A549 (cell line): Measurements from ENCODE around the gene FOXP3. TPM values are rescaled to one million over a fixed set of nuclear protein-coding genes. Genes with fewer than 3 reads are reported as not detected.

Experiments
- ATAC-seq, 2 experiments: fragments of 200-7000 bp in 1 of 2; fragments of >200 bp in 1 of 2; cut with Nextera tagmentation in 1 of 2; cut with Tn5 transposase in 1 of 2; 3 replicates each; pipeline versions ENCODE4 v1.8.0 to v1.9.1; 2018 to 2020; ENCODE audit warnings: mild to moderate bottlenecking in 1 of 2, moderate library complexity in 1 of 2
- CTCF ChIA-PET: fragments of 300-600 bp; sonication (Branson Sonifier 250); formaldehyde crosslinking; extraction: SDS; loops from one replicate; lab custom pipeline; 2021; ENCODE audit warnings: antibody characterized with exemption, inconsistent platforms; lab: Yijun Ruan, JAX
- POLR2A ChIA-PET: fragments of 350-600 bp; formaldehyde crosslinking; extraction: SDS; loops from one replicate; lab custom pipeline; 2021; ENCODE audit warnings: antibody characterized with exemption, inconsistent platforms; lab: Yijun Ruan, JAX
- DNase-seq, 2 experiments: peaks; one replicate each; pipeline versions ENCODE4 v3.0.0 to v3.0.0-alpha.2; 2011 to 2016; ENCODE audit warnings: low read depth in 1 of 2, low spot score in 1 of 2
- FAIRE-seq: peaks from 2 replicates; lab custom pipeline; 2011; peaks lifted over from hg19 to GRCh38; lab: Jason Lieb, UNC
- H3K27ac ChIP-seq, 2 experiments: fragments of >200 bp; sonication (Bioruptor Twin); formaldehyde crosslinking; 3 replicates each; pipeline ENCODE4 v1.5.1; 2016 to 2017
- H3K4me1 ChIP-seq: fragments of >200 bp; sonication (Bioruptor Twin); formaldehyde crosslinking; 3 replicates; pipeline ENCODE4 v1.6.1; 2016
- H3K4me2 ChIP-seq: fragments of >200 bp; sonication (Bioruptor Twin); formaldehyde crosslinking; 3 replicates; pipeline ENCODE4 v1.6.1; 2016
- H3K4me3 ChIP-seq: fragments of >200 bp; sonication (Bioruptor Twin); formaldehyde crosslinking; 3 replicates; pipeline ENCODE4 v1.5.1; 2016
- H3K9me3 ChIP-seq: fragments of >200 bp; sonication (Bioruptor Twin); formaldehyde crosslinking; 3 replicates; pipeline ENCODE4 v1.6.1; 2016
- CBX2 ChIP-seq: fragments of 200-600 bp; sonication (generic); IDR thresholded peaks from 2 replicates; pipeline ENCODE4 v1.6.1; 2016; ENCODE audit warnings: low read depth, mild to moderate bottlenecking, borderline replicate concordance
- CBX8 ChIP-seq: fragments of 200-600 bp; sonication (generic); IDR thresholded peaks from 2 replicates; pipeline ENCODE4 v1.6.1; 2016
- CTCF ChIP-seq: fragments of >200 bp; sonication (Bioruptor Twin); formaldehyde crosslinking; IDR thresholded peaks from 3 replicates; pipeline ENCODE4 v1.5.1; 2016
- EP300 ChIP-seq, 2 experiments: fragments of >200 bp; sonication (Bioruptor Twin); formaldehyde crosslinking; IDR thresholded peaks; 2 replicates in 1 of 2; 3 replicates in 1 of 2; pipeline ENCODE4 v1.6.1; 2016 to 2017
- FOSB ChIP-seq: fragments of 250-450 bp; sonication (Bioruptor Pico); IDR thresholded peaks from 2 replicates; pipeline ENCODE4 v1.5.0; 2020; ENCODE audit warnings: mild to moderate bottlenecking, moderate library complexity
- HEYL ChIP-seq: fragments of 250-450 bp; sonication (Bioruptor Pico); IDR thresholded peaks from 2 replicates; pipeline ENCODE4 v1.8.0; 2021; ENCODE audit warnings: mild to moderate bottlenecking, moderate library complexity
- HOXB13 ChIP-seq: fragments of 250-450 bp; sonication (Bioruptor Pico); IDR thresholded peaks from 2 replicates; pipeline ENCODE4 v1.5.0; 2020; ENCODE audit warnings: low read depth, mild to moderate bottlenecking, moderate library complexity
- JUN ChIP-seq, 2 experiments: fragments of >200 bp; sonication (Bioruptor Twin); formaldehyde crosslinking; IDR thresholded peaks; 2 replicates in 1 of 2; 3 replicates in 1 of 2; pipeline ENCODE4 v1.6.1; 2016 to 2017
- JUNB ChIP-seq: fragments of >200 bp; sonication (Bioruptor Twin); formaldehyde crosslinking; IDR thresholded peaks from 2 replicates; pipeline ENCODE4 v1.6.1; 2016
- KDM1A ChIP-seq: fragments of 200-600 bp; sonication (generic); IDR thresholded peaks from 2 replicates; pipeline ENCODE4 v1.6.1; 2016; ENCODE audit warnings: low read depth, mild to moderate bottlenecking
- PHF8 ChIP-seq: fragments of 200-600 bp; sonication (generic); IDR thresholded peaks from 2 replicates; pipeline ENCODE4 v1.6.1; 2016; ENCODE audit warnings: low read depth, mild to moderate bottlenecking, antibody characterized with exemption, moderate library complexity, borderline replicate concordance
- POLR2A ChIP-seq: IDR thresholded peaks from 2 replicates; pipeline ENCODE4 v1.6.1; 2012; ENCODE audit warnings: mild to moderate bottlenecking, low read length
- RAD21 ChIP-seq, 2 experiments: fragments of >200 bp in 1 of 2; sonication (Bioruptor Twin) in 1 of 2; formaldehyde crosslinking in 1 of 2; IDR thresholded peaks in 1 of 2; conservative IDR thresholded peaks in 1 of 2; 2 replicates in 1 of 2; 3 replicates in 1 of 2; pipeline ENCODE4 v1.6.1; 2012 to 2018; ENCODE audit warnings: inconsistent platforms in 1 of 2
- RCOR1 ChIP-seq: fragments of 150-350 bp; IDR thresholded peaks from 2 replicates; pipeline ENCODE4 v1.6.1; 2014; ENCODE audit warnings: antibody characterized with exemption, low read length, low read depth
- RFX5 ChIP-seq: fragments of 450-650 bp; IDR thresholded peaks from 2 replicates; pipeline ENCODE4 v1.7.1; 2014; ENCODE audit warnings: antibody characterized with exemption, mild to moderate bottlenecking, moderate library complexity
- TFCP2L1 ChIP-seq: fragments of 250-450 bp; sonication (Bioruptor Pico); IDR thresholded peaks from 2 replicates; pipeline ENCODE4 v1.5.0; 2021; ENCODE audit warnings: mild to moderate bottlenecking
- TP53 ChIP-seq: fragments of 250-450 bp; sonication (Bioruptor Pico); IDR thresholded peaks from 2 replicates; pipeline ENCODE4 v1.5.0; 2021; ENCODE audit warnings: mild to moderate bottlenecking, moderate library complexity
- ZC3H11A ChIP-seq: fragments of 450-650 bp; IDR thresholded peaks from 2 replicates; pipeline ENCODE4 v1.6.1; 2014; ENCODE audit warnings: antibody characterized with exemption, mild to moderate bottlenecking
- WGBS: methylation state at CpG from one replicate; pipeline ENCODE4 v1.1.6; 2017; ENCODE audit errors: missing lambda C conversion rate; 5-methylcytosine and 5-hydroxymethylcytosine counted together
- polyA plus RNA-seq, 4 experiments: library from polyadenylated mRNA; depleted of rRNA in 3 of 4; stranded (reverse); fragments of >200 nt; fragmentation: RNase III in 1 of 4; extraction: RNeasy Plus Mini Kit Qiagen cat#74134 plus additional on column Dnase treatment in 1 of 4; gene quantifications; 2 replicates in 3 of 4; 3 replicates in 1 of 4; pipeline ENCODE4 v1.2.3, GENCODE V29; 2011 to 2017
- TF ChIP-seq, protein P1 (sequence below): fragments of 200-600 bp; sonication (generic); IDR thresholded peaks from 2 replicates; pipeline ENCODE4 v1.6.1; 2016; ENCODE audit warnings: antibody characterized with exemption, mild to moderate bottlenecking, moderate library complexity
- TF ChIP-seq, protein P2 (sequence below): fragments of 250-450 bp; sonication (Bioruptor Pico); IDR thresholded peaks from 2 replicates; pipeline ENCODE4 v1.5.0; 2021; ENCODE audit warnings: mild to moderate bottlenecking, moderate library complexity, borderline replicate concordance

FOXP3 gene
- polyA plus RNA-seq, 2 of the 4 experiments (the other 2 are of a cell fraction) = 0.04 to 0.13 TPM

- CTCF ChIA-PET = interaction anchor here (0.6 kb wide), 1 partner anchor 102 kb away, joined by 3 read pairs; no protein-coding TSS in a partner anchor
- Histone ChIP-seq H3K9me3 (no peaks in the 10 kb centered on the region), H3K4me3 (no peak overlapping the region), H3K27ac (no peak overlapping the region), H3K4me2 (no peak overlapping the region), H3K4me1 (no peaks in the 10 kb centered on the region)
- POLR2A ChIA-PET = no interaction called here
- DNase-seq (no peak), FAIRE-seq (no peak), ATAC-seq (no peak)
- 80% methylated on average over 1 of the region's 4 CpGs for WGBS
- TF ChIP-seq TFCP2L1 (CRISPR knock-in tag) (no peak), POLR2A (no peak), RCOR1 (no peak), CTCF (no peak), TP53 (no peak)
- TF ChIP-seq, protein P1, sequence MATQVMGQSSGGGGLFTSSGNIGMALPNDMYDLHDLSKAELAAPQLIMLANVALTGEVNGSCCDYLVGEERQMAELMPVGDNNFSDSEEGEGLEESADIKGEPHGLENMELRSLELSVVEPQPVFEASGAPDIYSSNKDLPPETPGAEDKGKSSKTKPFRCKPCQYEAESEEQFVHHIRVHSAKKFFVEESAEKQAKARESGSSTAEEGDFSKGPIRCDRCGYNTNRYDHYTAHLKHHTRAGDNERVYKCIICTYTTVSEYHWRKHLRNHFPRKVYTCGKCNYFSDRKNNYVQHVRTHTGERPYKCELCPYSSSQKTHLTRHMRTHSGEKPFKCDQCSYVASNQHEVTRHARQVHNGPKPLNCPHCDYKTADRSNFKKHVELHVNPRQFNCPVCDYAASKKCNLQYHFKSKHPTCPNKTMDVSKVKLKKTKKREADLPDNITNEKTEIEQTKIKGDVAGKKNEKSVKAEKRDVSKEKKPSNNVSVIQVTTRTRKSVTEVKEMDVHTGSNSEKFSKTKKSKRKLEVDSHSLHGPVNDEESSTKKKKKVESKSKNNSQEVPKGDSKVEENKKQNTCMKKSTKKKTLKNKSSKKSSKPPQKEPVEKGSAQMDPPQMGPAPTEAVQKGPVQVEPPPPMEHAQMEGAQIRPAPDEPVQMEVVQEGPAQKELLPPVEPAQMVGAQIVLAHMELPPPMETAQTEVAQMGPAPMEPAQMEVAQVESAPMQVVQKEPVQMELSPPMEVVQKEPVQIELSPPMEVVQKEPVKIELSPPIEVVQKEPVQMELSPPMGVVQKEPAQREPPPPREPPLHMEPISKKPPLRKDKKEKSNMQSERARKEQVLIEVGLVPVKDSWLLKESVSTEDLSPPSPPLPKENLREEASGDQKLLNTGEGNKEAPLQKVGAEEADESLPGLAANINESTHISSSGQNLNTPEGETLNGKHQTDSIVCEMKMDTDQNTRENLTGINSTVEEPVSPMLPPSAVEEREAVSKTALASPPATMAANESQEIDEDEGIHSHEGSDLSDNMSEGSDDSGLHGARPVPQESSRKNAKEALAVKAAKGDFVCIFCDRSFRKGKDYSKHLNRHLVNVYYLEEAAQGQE = no peak
These were observed 22.1 kb upstream of the FOXP3 start for GRCh38 chrX:49286581-49286980.

DNA sequence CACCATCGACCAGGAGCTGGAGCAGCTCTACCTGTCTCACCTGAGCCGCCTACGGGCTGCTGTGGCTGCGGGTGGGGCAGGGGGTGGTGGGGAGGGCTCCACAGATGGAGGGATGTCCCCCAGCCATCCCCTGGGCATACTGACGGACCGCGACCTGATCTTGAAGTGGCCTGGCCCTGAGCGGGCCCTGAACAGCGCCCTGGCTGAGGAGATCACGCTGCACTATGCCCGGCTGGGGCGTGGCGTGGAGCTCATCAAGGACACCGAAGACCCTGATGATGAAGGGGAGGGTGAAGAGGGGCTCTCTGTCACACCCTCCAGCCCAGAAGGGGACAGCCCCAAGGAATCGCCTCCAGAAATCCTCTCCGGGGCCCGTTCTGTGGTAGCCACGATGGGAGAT is 21.6 kb upstream of the FOXP3 start:
- no peak for TF ChIP-seq HEYL (CRISPR knock-in tag)
- TF ChIP-seq HOXB13 = no peak
- TF ChIP-seq CBX2 = no peak
- TF ChIP-seq CBX8 = no peak
- TF ChIP-seq RAD21 (conservative IDR thresholded peaks at IDR 0.05 in 1 of 2, IDR thresholded peaks at IDR 0.05 in 1 of 2) = no peak
- no peak for TF ChIP-seq PHF8
- TF ChIP-seq FOSB (CRISPR knock-in tag) = no peak
- no peak for TF ChIP-seq JUNB
- H3K9me3 ChIP-seq = no peaks in the 10 kb centered on the region
- H3K27ac ChIP-seq = no peak overlapping the region
- H3K4me3 ChIP-seq = no peak overlapping the region
- no peak for DNase-seq
- ATAC-seq = no peak
- POLR2A ChIA-PET = interaction anchor here (0.6 kb wide), 1 partner anchor 90 kb away, joined by 4 read pairs; no protein-coding TSS in a partner anchor
- H3K4me1 ChIP-seq = no peaks in the 10 kb centered on the region
- CTCF ChIA-PET = interaction anchor here (0.6 kb wide), 1 partner anchor 102 kb away, joined by 3 read pairs; no protein-coding TSS in a partner anchor
- 91% methylated on average over 15 of the region's 18 CpGs for WGBS
- no peak overlapping the region for H3K4me2 ChIP-seq
- FAIRE-seq = no peak

DNA sequence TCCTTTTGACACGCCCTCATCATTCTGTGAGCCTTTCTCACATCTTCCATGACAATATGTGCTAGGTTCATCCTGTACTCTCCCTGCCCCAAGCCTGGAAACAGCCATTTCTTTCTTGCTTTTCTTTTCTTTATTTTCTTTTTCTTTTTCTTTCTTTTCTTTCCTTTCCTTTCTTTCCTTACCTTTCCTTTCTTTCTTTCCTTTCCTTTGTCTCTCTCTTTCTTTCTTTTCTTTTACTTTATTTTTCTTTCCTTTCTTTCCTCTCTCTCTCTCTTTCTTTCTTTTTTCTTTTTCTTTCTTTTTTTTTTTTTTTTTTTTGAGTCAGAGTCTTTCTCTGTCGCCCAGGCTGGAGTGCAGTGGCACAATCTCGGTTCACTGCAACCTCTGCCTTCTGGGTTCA is 19.7 kb upstream of the FOXP3 start:
- Histone ChIP-seq H3K9me3 (no peaks in the 10 kb centered on the region), H3K4me2 (no peak overlapping the region), H3K4me3 (no peak overlapping the region), H3K4me1 (no peaks in the 10 kb centered on the region), H3K27ac (no peak overlapping the region)
- ChIA-PET POLR2A (no interaction called here), CTCF (interaction anchor here (1.0 kb wide), 1 partner anchor 23 kb away, joined by 3 read pairs; no protein-coding TSS in a partner anchor)
- ATAC-seq (no peak), DNase-seq (no peak), FAIRE-seq (peak; percentile 46)
- 62% methylated on average over 3 of the region's 3 CpGs for WGBS
- TF ChIP-seq, protein P2, sequence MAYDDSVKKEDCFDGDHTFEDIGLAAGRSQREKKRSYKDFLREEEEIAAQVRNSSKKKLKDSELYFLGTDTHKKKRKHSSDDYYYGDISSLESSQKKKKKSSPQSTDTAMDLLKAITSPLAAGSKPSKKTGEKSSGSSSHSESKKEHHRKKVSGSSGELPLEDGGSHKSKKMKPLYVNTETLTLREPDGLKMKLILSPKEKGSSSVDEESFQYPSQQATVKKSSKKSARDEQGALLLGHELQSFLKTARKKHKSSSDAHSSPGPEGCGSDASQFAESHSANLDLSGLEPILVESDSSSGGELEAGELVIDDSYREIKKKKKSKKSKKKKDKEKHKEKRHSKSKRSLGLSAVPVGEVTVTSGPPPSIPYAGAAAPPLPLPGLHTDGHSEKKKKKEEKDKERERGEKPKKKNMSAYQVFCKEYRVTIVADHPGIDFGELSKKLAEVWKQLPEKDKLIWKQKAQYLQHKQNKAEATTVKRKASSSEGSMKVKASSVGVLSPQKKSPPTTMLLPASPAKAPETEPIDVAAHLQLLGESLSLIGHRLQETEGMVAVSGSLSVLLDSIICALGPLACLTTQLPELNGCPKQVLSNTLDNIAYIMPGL (CRISPR knock-in tag) = no peak
- no peak for TF ChIP-seq KDM1A
- no peak for TF ChIP-seq RAD21 (conservative IDR thresholded peaks at IDR 0.05 in 1 of 2, IDR thresholded peaks at IDR 0.05 in 1 of 2)
- TF ChIP-seq RFX5 = no peak
- no peak for TF ChIP-seq CTCF
- TF ChIP-seq, protein P1 = no peak
- no peak for TF ChIP-seq JUN (IDR thresholded peaks at IDR 0.05)
- TF ChIP-seq EP300 (IDR thresholded peaks at IDR 0.05) = no peak
- TF ChIP-seq ZC3H11A = no peak
